ENCODE measurements around the gene GRM5.

The GRM5 gene

GRCh38 chr11:88831303-88831890 lies 234.4 kb downstream of the GRM5 start:
- no peak for DNase-seq

- no peak for DNase-seq
Observed at GRCh38 chr11:88827018-88827676, 238.6 kb downstream of the GRM5 start.

GRCh38 chr11:88819616-88820015 lies 246.2 kb downstream of the GRM5 start:
- no peak for DNase-seq

GRCh38 chr11:88818978-88819377 lies 246.8 kb downstream of the GRM5 start:
- DNase-seq = no peak

- no peak for DNase-seq
Observed at GRCh38 chr11:88815505-88815904, 250.3 kb downstream of the GRM5 start.

- DNase-seq = no peak
Observed at GRCh38 chr11:88814076-88814475, 251.7 kb downstream of the GRM5 start.

GRCh38 chr11:88813233-88813915 lies 252.4 kb downstream of the GRM5 start:
- no peak for DNase-seq

GRCh38 chr11:88810420-88811097 lies 255.2 kb downstream of the GRM5 start:
- no peak for DNase-seq

GRCh38 chr11:88809126-88809525 lies 256.7 kb downstream of the GRM5 start:
- no peak for DNase-seq

GRCh38 chr11:88807349-88807748 lies 258.4 kb downstream of the GRM5 start:
- no peak for DNase-seq

GRCh38 chr11:88806410-88806809 lies 259.4 kb downstream of the GRM5 start:
- no peak for DNase-seq

- DNase-seq = no peak
Observed at GRCh38 chr11:88801484-88802123, 264.2 kb downstream of the GRM5 start.

GRCh38 chr11:88799771-88800500 lies 265.8 kb downstream of the GRM5 start:
- no peak for DNase-seq

GRCh38 chr11:88790182-88790581 lies 275.6 kb downstream of the GRM5 start:
- DNase-seq = no peak

- DNase-seq = no peak
Observed at GRCh38 chr11:88779577-88779976, 286.2 kb downstream of the GRM5 start.

GRCh38 chr11:88770475-88771079 lies 295.2 kb downstream of the GRM5 start:
- DNase-seq = no peak

- DNase-seq = no peak
Observed at GRCh38 chr11:88744140-88744539, 321.6 kb downstream of the GRM5 start.

GRCh38 chr11:88739524-88739923 lies 326.3 kb downstream of the GRM5 start:
- no peak for DNase-seq

GRCh38 chr11:88709567-88709966 lies 356.2 kb downstream of the GRM5 start:
- no peak for DNase-seq

- peak in 1 of 2 experiments; percentile 3 for DNase-seq
Observed at GRCh38 chr11:88704485-88704884, 361.3 kb downstream of the GRM5 start.

GRCh38 chr11:88701816-88702215 lies 364.0 kb downstream of the GRM5 start:
- no peak for DNase-seq

- DNase-seq = no peak
Observed at GRCh38 chr11:88697139-88697538, 368.6 kb downstream of the GRM5 start.
